Measurements from ENCODE around the gene ATAD5.
"Not testable (repeated sequence)": the region's sequence is repeated elsewhere in the genome, so short reads cannot be mapped to it uniquely, and the experiment has no call there.

The ATAD5 gene

DNA sequence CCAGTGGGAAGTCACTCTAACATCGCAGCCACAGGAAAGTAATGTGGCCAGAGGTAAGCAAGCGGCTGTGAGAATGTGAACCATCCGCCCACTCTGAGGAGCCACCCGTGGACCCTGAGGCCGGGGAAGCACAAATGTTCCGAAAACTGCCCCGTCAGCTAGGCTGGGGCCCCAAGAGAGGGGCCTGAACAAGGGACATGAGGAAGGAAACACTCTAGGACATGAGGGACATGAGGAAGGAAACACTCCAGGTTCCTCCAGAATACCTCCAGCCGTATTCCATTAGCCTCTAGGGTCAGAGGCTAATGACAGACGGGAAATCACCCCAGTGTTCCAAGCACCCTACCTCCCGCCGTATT, 74.0 kb downstream of the ATAD5 start:
- no peaks in the 10 kb centered on the region for H3K9me3 ChIP-seq (ENCODE audit: low read length)
- H3K4me1 ChIP-seq (ENCODE audit: insufficient read depth, low read length): peaks cover 7% of the 10 kb centered on the region
- peaks cover 23% of the 10 kb centered on the region for H3K36me3 ChIP-seq (ENCODE audit: insufficient read depth, low read length)
- peak overlapping the region; percentile 75 for H3K4me3 ChIP-seq (ENCODE audit: low read length)
- H2AFZ ChIP-seq (ENCODE audit: low read depth, low read length): peak overlapping the region; percentile 88
- H3K27me3 ChIP-seq (ENCODE audit: insufficient read depth, low read length): no peaks in the 10 kb centered on the region

DNA sequence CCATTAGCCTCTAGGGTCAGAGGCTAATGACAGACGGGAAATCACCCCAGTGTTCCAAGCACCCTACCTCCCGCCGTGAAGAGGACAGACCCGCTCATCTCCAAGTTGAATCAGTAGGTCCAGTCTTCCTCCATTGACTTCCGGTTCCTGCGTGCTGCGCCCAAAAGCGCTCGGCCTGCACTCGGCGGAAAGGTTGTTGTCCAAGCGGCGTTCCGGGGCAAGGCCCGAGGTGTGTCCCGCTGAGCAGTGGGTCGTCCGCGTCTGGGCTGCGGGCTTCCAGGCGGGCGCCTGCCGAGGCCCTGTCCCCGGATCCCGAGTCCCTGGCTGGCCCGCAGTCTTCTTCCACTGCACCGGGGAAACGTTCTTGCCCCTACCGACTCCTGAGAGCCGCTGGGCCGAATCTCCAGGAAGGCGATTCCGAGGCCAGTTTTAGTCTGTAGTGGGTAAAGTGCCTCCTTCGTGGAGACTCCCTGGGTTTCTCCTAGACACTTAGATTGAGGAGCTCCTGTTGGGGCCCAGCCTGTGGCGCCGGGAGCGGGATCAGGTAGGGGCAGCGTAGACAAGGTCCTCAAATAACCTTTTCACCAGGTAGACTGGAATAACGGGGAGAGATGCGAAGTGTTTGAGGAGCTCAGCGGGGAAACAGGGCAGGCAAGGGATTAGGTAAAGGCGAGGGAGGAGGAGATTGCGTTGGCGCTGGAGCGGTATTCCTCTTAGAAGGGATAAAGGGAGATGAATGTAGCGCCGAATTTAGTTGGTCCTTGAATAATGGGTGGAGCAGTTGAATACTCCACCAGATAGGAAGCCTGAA, 74.5 kb downstream of the ATAD5 start, which contains the start of gene TEFM:
Gene TEFM, minus strand, starts transcription at position 138 of the 811 bp plus-strand sequence. Its CDS starts 40 bp downstream, at position 98.
- Histone ChIP-seq H3K36me3 (ENCODE audit: insufficient read depth, low read length) (peaks cover 21% of the 10 kb centered on the region), H3K27me3 (ENCODE audit: insufficient read depth, low read length) (no peaks in the 10 kb centered on the region), H3K4me3 (ENCODE audit: low read length) (peak within 1 kb of the TSS; percentile 75), H3K9me3 (ENCODE audit: low read length) (no peaks in the 10 kb centered on the region), H3K4me1 (ENCODE audit: insufficient read depth, low read length) (peaks cover 7% of the 10 kb centered on the region), H2AFZ (ENCODE audit: low read depth, low read length) (peak within 1 kb of the TSS; percentile 88)

DNA sequence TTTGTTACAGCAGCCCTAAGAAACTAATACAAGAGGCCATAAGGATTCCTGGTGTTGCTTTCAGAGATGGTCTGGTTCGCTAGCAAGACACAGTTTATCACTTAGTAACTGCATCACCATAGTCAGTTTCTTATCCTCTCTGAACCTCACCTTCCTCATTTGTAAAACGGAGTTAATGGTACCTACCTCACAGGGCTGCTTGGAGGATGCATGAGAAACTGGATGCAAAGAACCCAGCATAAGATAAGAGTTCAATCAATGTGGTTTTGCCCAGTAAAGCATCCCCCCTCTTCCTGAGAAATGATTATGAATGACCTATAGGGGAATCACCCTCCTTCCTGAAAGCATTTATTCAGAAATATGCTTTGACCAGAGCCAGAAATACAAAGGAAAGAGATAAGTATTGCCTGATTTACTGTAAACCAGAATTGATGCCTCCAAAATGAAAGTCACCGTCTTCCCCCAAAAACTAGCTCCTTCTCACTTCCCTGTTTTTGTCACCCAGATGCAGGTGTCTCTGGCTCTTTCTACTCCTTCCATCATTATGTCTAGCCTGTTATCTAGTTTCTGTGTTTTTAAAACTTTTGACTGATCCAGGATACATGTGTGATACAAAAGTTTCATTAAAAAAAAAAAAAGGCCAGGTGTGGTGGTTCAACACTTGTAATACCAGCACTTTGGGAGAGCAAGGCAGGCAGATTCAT, 77.1 kb downstream of the ATAD5 start:
- H3K9me3 ChIP-seq (ENCODE audit: low read length): no peaks in the 10 kb centered on the region
- peaks cover 6% of the 10 kb centered on the region for H3K36me3 ChIP-seq (ENCODE audit: insufficient read depth, low read length)
- no peak overlapping the region for H3K4me3 ChIP-seq (ENCODE audit: low read length)
- H3K4me1 ChIP-seq (ENCODE audit: insufficient read depth, low read length): peaks cover 7% of the 10 kb centered on the region
- H3K27me3 ChIP-seq (ENCODE audit: insufficient read depth, low read length): no peaks in the 10 kb centered on the region
- H2AFZ ChIP-seq (ENCODE audit: low read depth, low read length): no peak overlapping the region

DNA sequence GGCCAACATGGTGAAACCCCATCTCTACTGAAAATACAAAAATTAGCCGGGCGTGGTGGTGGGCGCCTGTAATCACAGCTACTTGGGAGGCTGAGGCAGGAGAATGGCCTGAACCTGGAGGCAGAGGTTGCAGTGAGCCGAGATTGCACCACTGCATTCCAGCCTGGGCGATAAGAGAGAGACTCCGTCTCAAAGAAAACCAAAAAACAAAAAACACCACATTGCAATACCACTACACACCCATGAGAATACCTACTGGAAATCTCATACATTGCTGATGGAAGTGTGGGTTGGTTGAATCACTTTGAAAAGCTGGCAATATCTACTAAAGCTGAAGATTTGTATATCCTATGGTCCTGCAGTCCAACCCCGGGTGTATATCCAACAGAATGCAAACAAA, 78.4 kb downstream of the ATAD5 start:
- H3K27me3 ChIP-seq (ENCODE audit: insufficient read depth, low read length); H3K36me3 ChIP-seq (ENCODE audit: insufficient read depth, low read length); H3K9me3 ChIP-seq (ENCODE audit: low read length); H3K4me1 ChIP-seq (ENCODE audit: insufficient read depth, low read length); H3K4me3 ChIP-seq (ENCODE audit: low read length); H2AFZ ChIP-seq (ENCODE audit: low read depth, low read length): not testable (repeated sequence)

DNA sequence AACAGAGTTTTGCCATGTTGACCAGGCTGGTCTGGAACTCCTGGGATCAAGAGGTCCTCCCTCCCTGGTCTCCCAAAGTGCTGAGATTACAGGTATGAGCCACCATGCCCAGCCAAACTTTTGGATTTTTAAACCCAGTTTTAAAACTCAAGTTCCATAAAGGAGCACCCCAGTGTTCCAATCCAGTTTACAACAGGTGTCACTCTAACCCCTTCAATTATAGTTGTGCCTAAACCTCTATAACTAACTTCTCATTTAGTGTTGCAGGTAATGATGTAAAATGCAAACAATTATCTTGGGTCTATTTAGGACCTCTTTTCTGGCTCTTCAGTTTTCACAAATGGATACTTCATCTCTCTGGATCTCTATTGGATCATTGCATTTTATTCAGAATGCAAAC, 82.2 kb downstream of the ATAD5 start:
- Histone ChIP-seq H3K9me3 (ENCODE audit: low read length) (no peaks in the 10 kb centered on the region), H2AFZ (ENCODE audit: low read depth, low read length) (no peak overlapping the region), H3K27me3 (ENCODE audit: insufficient read depth, low read length) (no peaks in the 10 kb centered on the region), H3K4me3 (ENCODE audit: low read length) (no peak overlapping the region), H3K4me1 (ENCODE audit: insufficient read depth, low read length) (no peaks in the 10 kb centered on the region), H3K36me3 (ENCODE audit: insufficient read depth, low read length) (no peaks in the 10 kb centered on the region)

DNA sequence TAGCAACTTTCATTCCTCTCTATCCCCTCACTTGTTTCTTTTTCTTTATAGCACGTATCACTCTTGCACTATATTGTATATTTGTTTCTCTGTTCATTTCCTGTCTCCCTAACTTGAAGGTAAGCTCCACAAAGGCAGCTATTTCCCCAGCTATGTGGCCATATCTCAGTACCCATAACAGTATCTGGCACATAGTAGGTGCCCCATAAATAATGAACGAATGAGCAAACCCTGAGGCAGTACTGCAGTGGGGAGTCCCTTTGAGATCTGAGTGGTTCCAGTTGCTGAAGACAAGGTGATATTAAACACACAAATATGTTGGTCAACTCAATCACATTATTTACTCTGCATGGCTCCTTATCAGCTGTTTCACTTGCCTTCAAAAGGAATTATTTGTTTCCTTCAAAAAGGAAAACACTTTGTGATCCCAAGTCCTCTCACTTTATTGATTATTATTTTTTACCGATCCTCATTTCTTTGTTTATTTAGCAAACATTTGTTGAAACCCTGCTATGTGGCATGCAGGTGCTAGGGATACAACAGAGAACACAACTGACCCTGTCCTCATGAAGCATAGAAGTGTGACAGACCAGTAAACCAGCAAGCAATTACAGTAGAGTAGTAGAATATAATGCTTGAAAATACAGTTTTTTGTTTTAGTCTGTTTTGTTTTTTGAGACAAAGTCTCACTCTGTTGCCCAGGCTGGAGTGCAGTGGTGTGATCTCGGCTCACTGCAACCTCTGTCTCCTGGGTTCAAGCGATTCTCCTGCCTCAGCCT, 84.3 kb downstream of the ATAD5 start:
- Histone ChIP-seq H2AFZ (ENCODE audit: low read depth, low read length) (no peak overlapping the region), H3K9me3 (ENCODE audit: low read length) (no peaks in the 10 kb centered on the region), H3K4me3 (ENCODE audit: low read length) (no peak overlapping the region), H3K4me1 (ENCODE audit: insufficient read depth, low read length) (peaks cover 8% of the 10 kb centered on the region), H3K27me3 (ENCODE audit: insufficient read depth, low read length) (peaks cover 6% of the 10 kb centered on the region), H3K36me3 (ENCODE audit: insufficient read depth, low read length) (no peaks in the 10 kb centered on the region)

DNA sequence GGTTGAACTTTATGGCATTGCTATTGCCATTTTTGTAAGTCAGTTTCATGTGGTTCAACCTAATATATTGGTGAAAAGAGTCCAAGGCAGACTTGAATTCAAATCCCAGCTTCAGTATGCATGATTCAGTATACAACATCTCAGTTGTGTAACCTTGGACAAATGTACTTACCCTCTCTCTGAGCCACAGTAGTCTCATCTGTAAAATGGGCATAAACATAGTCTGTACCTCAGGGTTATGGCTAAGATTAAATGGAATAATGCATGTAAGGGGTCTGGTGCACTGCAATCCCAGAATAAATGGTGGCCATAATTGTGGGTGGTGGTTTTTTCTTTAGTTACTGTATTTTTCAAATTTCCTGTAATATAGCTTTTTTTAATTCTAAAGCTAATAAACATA, 85.3 kb downstream of the ATAD5 start:
- H3K36me3 ChIP-seq (ENCODE audit: insufficient read depth, low read length): no peaks in the 10 kb centered on the region
- H2AFZ ChIP-seq (ENCODE audit: low read depth, low read length): no peak overlapping the region
- no peak overlapping the region for H3K4me3 ChIP-seq (ENCODE audit: low read length)
- peaks cover 9% of the 10 kb centered on the region for H3K4me1 ChIP-seq (ENCODE audit: insufficient read depth, low read length)
- H3K9me3 ChIP-seq (ENCODE audit: low read length): no peaks in the 10 kb centered on the region
- H3K27me3 ChIP-seq (ENCODE audit: insufficient read depth, low read length): peaks cover 16% of the 10 kb centered on the region

DNA sequence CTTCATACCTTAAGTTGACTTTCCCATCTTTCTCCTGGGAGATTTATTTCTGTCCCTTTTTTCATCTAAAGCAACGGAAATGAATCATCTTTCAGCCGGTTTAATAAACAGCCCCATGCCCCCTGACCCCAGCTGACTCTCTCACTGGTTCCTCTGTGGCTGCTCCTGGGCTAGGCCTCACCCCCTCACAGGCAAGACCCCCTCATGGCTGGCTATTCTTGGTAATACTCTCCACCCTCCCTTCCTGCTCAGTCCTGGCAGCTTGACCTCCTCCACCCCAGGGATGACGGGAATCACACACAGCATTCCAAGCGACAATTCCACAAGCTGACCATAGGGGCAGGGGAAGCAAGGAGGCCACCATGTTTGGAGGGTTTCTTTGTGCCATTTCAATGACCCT, 88.5 kb downstream of the ATAD5 start:
- Histone ChIP-seq H3K9me3 (ENCODE audit: low read length) (no peaks in the 10 kb centered on the region), H3K27me3 (ENCODE audit: insufficient read depth, low read length) (peaks cover 39% of the 10 kb centered on the region), H3K4me3 (ENCODE audit: low read length) (no peak overlapping the region), H2AFZ (ENCODE audit: low read depth, low read length) (no peak overlapping the region), H3K36me3 (ENCODE audit: insufficient read depth, low read length) (no peaks in the 10 kb centered on the region), H3K4me1 (ENCODE audit: insufficient read depth, low read length) (peaks cover 13% of the 10 kb centered on the region)

DNA sequence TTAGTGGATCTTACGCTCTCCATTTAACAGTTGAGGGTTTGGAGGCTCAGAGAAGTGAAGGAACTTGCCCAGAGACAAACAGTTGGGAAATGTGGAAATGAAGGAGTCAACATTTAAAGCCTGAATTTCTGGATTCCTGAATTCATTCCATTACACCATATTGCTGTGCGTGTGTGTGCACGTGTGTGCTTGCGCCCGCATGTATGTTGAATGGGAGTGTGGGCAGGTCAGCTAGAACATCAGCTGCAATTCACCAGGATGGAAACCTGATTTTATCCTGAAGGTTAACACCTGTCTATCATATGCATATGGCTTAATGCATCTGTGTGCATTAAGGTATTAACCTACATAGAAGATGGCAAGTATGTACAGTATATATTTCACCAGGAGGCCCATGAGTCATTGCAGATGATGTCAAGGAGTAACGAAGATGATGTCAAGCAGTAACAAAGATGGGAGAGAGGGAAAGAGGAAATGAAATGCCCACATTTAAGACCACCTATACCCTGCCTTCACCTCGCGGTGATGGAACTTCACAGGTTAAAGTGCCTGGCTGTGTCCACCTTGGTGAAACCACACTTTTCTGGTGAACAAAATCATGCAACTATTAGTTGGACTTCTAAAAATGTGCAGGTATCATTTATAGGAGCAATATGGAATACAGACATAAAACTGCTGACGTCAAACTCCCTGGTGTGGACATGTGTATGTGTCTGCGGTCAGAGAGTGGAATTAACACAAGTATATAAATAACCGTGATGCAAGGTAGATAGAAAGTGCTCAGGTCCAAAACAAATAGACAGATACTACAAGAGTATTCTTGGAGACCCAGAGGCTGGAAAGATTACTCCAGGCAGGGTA, 89.1 kb downstream of the ATAD5 start:
- Histone ChIP-seq H3K4me1 (ENCODE audit: insufficient read depth, low read length) (peaks cover 13% of the 10 kb centered on the region), H2AFZ (ENCODE audit: low read depth, low read length) (no peak overlapping the region), H3K9me3 (ENCODE audit: low read length) (no peaks in the 10 kb centered on the region), H3K27me3 (ENCODE audit: insufficient read depth, low read length) (peaks cover 39% of the 10 kb centered on the region), H3K36me3 (ENCODE audit: insufficient read depth, low read length) (no peaks in the 10 kb centered on the region), H3K4me3 (ENCODE audit: low read length) (no peak overlapping the region)

DNA sequence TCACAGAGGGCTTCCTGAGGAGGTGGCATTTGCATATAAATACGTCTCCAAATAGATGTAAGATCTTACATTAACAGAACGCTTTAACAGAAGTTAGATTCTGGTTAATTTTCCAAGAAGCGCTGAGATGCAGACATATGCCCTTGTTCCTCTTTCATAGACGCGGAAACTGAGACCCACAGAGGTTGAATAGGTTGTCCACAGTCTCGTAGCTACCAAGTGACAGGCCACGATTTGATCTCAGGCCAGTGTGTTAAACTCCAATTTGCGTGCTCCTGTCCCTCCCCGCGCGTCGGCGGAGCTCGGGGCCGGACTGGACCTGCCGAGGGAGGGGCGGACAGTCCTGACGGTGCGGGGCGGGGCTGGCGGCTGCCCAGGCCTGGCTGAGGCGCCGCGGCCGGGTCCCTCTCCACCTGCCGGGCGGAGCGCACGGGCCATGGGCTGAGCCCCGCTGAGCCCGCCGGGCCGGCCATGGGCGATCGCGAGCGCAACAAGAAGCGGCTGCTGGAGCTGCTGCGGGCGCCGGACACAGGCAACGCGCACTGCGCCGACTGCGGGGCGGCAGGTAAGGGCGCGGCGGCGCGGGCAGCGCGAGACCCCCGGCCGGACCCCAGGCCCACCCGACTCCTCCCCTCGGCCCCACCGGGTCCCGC, 89.9 kb downstream of the ATAD5 start, which contains the start of gene ADAP2:
Gene ADAP2, plus strand, starts transcription at position 402 of the 653 bp plus-strand sequence. Its CDS starts 70 bp downstream, at position 472.
- H3K4me3 ChIP-seq (ENCODE audit: low read length): peak within 1 kb of the TSS; percentile 22
- H3K4me1 ChIP-seq (ENCODE audit: insufficient read depth, low read length): peaks cover 13% of the 10 kb centered on the region
- peaks cover 39% of the 10 kb centered on the region for H3K27me3 ChIP-seq (ENCODE audit: insufficient read depth, low read length)
- H3K36me3 ChIP-seq (ENCODE audit: insufficient read depth, low read length): no peaks in the 10 kb centered on the region
- no peaks in the 10 kb centered on the region for H3K9me3 ChIP-seq (ENCODE audit: low read length)
- H2AFZ ChIP-seq (ENCODE audit: low read depth, low read length): peak within 1 kb of the TSS; percentile 48

DNA sequence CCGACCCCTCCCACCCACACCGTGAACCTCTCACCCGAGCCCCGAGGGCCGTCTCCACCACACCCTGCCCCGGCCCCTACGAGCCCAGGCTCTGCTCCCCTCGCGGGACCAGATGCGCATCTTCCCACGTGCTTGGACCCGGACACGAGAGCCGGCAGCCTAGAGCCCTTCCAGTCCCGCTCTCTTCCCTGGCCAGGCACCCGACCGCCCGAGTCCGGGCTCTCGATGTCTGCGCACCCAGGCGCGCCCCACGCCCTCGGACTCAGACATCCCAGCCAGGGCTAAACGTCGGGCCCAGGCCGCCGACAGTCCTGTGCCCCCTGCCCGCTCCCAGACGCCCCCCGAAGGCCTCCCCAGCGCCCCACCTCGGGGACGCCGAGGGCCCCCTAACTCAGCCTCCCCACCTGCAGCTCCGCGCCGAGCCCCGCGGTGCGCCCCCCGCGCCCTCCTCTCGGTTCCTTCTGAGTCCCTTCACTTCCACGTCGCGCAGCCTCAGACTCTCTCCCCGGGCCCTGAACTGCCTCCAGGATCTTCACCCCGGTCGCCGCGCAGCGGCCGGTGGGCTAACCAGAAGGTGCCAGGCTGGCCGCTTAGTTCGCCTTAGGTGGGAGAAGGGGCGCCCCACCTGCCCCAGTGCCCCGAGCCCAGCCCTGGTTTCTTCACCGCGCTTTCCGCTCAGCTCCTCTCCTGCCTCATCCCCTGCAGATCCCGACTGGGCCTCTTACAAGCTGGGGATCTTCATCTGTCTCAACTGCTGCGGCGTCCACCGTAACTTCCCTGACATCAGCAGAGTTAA, 90.7 kb downstream of the ATAD5 start:
- Histone ChIP-seq H3K4me3 (ENCODE audit: low read length) (peak overlapping the region; percentile 22), H3K4me1 (ENCODE audit: insufficient read depth, low read length) (peaks cover 13% of the 10 kb centered on the region), H3K36me3 (ENCODE audit: insufficient read depth, low read length) (no peaks in the 10 kb centered on the region), H2AFZ (ENCODE audit: low read depth, low read length) (peak overlapping the region; percentile 48), H3K27me3 (ENCODE audit: insufficient read depth, low read length) (peaks cover 39% of the 10 kb centered on the region), H3K9me3 (ENCODE audit: low read length) (no peaks in the 10 kb centered on the region)
